NCI-H146 treated with DMSO at 0.1 percent for 48 hours (cell line): ENCODE data around the gene YWHAB.
A peak's percentile ranks its signal among the peaks of the same experiment; 100 is the strongest.
"Not testable (repeated sequence)": the region's sequence is repeated elsewhere in the genome, so short reads cannot be mapped to it uniquely, and the experiment has no call there.

Source experiments
- DNase-seq: peaks from one replicate; lab custom pipeline; 2025; ENCODE audit not compliant: unreplicated experiment; lab: John Stamatoyannopoulos, UW

Gene YWHAB

DNA sequence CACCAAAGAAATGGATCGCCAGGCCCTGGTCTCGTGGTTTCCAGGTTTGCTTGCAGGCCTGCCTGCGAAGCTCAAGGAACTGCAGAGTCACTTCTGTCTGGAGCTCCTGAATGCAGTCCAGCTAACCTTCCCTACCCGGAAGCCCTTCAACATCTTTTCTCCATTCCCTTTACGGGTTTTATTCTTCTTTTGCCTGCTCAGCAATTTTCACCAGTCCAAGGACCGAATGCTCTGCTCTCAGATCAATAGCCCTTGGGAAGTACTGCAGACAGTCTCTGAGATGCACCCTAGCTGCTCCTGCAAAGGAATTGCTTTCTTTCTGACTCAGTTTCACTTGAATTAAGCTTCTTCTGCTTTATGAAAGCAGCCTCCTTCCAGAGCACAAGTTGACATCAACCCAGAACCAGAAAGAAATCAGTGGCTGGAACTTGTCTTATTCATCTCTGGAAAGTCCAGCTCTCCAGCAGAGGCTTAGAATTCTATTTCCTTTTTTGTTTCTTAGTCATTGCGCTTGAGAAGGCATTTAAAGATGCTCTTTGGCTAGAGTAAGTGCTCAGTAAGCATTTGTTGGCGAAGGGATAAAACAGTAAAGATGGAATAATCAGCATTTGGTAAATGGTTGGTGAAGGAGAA is 18.7 kb upstream of the YWHAB start:
- DNase-seq, result no peak

DNA sequence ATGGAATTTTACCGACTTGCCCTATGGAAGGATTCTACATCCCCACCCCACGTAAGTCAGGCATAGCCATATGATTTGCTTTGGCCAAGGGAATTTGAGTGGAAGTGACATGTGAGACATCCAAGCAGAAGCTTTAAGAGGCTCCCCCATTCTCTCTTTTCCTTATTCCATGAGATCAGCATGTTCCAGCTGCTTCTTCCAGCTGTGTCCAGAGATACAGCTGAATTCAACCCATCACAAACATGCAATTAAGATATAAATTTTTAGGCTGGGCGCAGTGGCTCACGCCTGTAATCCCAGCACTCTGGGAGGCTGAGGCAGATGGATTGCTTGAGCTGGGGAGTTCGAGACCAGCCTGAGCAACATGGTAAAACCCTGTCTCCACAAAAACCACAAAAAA is 16.0 kb upstream of the YWHAB start:
- no peak for DNase-seq

DNA sequence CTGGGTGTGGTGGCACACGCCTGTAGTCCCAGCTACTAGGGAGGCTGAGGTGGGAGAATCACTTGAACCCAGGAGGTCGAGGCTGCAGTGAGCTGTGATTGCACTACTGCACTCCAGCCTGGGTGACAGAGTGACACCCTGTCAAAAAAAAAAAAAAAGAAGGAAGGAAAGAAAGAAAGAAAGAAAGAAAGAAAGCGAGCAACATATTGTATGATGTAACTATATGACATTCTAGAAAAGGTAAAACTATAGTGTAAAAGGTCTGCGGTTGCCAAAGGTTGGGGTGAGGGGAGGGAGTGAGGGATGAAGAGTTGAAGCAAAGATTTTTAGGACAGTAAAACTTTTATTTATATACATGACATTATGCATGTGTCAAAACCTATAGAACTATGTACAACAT is 3.1 kb upstream of the YWHAB start:
- not testable (repeated sequence) for DNase-seq

DNA sequence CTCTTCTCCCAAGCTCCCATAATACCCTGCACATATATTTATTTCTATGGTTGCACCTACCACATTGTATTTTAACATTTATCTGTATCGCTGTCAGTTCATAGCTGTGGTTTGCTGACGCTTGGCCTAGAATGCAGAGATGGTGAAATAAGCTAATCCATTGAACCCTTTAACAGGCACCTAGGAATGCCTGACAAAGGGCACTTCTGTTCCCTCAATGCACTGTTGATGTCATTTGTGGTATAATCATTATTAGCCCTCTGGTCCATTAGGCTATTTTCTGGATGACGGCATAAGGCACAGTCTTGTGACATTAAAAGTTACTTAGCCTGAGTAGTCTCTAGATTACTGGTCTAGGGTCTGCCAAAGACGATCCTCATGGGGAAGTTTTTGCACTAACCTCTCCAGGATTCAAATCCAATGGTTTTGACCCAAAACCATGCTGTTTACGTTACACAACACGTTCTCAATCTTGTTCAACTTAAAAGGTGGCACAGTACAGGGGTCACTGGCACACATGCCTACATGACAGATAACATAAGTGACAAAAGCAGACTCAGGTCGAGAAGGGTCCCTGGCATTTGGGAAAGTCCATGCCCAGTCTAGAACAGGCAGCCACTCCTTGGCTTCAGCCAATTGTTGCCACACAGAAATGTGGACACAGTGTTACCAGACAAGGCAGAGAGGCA is 2.1 kb upstream of the YWHAB start:
- no peak for DNase-seq

DNA sequence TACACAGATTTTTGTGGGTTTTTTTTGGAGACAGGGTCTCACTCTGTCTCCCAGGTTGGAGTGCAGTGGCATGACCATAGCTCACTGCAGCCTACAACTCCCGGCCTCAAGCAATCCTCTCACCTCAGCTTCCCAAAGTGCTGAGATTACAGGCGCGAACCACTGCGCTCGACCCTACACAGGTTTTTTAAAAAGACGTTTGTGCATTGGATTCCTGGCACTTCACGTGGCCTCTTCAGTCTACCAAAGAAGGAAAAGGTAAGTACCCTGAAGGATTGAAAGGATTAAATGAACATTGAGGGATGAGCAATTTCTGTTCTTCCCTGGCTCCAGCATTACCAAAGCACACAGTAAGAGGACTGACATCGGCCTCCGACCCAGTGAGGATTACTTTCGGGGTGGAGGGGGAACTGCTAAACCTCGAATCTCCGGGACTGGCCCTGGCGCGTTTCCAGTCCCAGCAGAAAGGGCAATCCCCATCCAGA is 556 bp upstream of the YWHAB start:
- no peak for DNase-seq

DNA sequence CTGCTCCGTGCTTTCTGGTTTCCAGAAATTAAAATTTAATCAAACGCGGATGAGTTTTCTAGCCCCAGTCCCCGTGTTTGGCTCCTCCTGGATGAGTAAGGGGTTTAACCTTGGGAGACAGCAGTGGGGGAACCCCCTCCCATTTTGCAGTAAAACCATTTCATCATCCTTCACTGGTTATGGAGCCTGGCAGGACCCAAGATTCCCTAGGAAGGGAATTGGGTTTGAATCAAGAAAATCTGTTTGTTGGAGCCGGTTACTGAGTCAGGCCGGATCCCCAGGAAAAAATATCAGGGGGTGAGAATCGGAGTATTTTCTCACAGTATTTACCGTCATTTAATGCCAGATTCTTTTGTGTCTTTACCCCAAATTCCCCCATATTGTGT is 754 bp downstream of the YWHAB start:
- DNase-seq, result no peak

DNA sequence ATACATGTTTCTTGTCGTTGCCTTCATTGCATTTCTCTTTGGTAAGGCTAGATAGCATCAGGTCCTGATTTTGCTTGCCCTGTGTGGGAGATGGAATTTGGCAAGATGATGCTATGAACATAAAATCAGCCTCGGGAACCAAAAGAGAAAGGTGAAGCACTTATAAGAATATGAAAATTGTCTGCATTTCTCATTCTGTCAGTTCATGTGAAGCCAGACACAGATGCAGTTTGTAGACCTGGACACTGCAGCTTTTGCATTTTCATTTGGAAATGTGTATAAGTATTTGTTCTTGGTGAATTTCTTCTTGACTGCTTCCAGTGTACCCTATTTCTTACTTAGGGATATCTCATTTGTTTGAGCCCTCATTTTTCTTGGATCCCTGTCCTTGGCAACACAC is 1.3 kb downstream of the YWHAB start:
- no peak for DNase-seq

DNA sequence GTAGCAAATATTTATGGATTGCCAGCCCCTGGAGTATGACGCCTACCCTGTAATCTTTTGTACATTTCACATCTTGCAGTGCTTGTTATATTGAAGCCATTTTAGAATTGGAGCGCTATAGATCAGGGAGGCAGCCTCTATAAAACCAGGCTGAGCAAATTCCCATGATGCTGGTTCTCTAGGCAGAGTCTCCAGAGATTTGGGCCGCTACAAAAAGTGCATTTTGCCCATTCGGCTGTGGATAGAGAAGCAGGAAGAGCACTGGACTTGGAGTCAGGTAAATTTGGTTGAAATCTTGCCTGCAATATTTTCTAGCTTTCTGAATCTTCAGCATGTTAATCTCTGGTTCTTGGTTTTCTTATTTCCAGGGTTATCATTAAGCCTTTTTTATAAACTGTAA is 2.0 kb downstream of the YWHAB start:
- DNase-seq, result no peak

DNA sequence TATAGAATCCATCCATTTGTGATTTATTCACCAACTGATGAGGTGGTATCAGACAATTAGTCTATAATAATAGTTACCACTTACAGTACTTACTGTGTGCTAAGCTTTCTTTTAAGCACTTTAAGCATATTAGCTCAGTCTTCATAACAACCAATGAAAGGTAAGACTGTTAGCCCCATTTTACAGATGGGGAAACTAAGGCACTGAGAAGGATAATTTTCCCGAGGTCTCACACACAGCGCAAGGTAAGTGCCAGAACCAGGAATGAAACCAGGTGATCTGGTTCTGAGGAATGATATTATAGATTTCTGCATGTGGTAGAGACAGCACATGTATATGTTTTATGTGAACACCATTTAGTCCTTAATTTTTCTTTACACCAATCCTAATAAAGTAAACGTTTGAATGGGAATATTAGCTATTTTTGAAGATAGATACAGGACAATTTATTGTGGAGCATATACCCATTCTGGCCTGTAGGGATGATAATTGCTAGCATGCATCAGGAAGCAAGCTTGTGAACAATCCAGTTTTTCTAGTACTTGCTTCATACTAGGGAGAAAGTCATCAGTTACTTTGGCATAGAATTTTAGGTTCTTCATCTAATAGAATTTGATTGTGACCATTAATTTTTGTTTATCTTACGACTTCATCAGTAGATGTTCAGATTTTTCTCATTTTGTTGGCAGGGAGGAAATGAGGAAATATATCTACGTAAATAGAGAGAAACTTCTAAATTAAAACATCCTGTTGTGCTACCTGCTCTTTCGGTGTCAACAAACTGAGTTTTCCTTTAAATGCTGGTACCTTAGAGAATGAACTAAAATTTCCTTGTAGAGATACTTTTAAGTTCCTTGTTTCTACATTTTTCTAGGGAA is 3.0 kb downstream of the YWHAB start:
- no peak for DNase-seq

DNA sequence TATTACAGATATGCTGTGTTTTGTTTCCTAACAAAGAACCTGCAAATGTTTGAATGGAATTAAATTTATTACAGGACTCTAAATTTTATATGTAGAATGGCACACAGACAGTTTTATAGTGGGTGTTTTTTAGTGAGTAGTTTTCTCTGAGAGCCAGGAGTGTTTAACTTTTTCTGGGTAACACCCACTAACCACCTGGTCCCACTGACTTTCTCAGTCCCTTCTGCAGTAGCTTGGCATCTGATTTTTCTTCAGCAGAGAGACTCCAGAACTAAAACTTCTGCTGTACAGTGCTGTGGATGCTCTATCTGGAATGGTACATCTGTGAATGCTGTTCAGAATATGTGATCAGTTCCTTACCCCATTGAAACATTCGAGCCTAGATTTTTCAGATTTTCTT is 6.3 kb downstream of the YWHAB start:
- DNase-seq, result no peak

DNA sequence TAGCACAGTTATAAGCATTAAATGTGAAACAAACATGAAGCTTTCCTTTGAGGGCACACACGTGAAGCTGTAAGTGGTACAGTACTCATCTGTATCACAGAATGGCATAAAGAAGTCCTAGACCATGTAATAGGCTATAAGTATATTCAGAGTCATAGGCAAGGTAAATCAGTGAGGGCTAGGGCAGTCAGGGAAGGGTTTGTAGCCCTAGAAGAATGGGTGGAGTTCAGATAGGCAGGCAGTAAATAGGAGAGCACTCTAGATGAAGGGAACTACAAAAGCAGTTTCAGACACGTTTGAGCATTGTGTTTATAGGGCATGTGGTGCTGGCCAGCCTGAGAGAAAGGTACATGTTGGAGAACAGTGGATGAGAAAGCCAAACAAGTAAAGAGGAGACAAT is 9.5 kb downstream of the YWHAB start:
- DNase-seq, result no peak

DNA sequence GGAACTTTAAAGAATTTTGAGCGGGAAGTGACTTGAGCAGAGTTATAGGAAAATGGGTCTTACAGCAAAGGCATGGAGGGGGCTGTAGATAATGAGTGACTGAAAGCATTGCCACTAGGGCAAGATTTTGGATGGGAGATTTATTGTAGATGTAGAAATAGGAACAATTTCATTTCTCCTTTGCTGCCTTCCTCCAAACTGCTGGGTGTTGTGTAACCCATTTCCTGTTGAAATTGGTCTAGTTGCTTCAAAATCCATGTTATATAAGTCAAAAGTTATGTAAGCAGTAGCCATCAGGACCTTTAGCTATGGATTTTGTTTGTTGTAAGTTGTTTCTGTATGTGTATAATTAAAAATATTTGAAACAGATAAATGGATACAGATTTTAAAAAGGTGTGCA is 11.1 kb downstream of the YWHAB start:
- no peak for DNase-seq

DNA sequence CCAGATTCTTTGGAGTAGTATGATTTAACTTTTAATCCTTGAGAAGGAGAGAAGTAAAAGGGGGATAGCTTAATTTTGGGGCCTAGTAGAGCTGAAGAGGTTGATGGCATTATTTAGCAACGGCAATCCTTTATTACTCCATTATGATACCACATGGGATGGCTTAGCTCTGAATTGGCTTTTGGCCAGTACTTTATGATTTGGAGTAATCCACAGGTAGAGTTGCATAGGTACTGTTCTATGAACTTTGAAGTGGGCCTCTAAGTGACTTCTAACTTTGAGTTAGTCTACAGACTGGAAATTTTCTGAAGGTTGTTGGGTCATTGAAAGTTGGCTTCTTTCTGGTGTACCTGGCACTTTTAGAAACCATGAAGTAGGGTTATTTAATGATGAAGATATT is 11.6 kb downstream of the YWHAB start:
- DNase-seq, result no peak

DNA sequence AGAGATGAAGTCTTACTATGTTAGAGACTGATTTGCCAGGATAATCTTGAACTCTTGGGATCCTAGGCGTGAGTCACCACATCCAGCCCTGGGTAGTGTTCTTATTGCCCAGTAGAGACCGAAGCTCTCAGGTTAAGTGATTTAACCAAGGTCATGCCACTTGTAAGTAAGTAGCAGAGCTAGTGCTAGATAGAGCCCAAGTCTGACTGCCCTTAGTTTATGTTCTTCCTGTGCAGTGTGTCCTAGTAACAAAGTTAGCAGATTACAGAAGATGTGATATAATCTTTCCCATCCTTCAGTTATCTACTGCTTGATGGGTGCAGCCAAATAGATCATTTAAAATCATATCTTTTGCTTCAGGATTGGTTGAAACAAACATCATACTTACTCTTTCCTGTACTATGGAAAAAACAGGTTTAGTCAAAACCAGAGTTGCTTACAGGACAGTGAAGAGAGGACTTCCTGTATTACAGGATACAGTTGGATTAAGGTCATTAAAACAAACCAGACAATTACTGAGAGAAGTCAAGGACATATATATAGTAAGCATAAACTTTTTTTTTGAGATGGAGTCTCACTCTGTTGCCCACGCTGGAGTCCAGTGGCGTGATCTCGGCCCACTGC is 14.8 kb downstream of the YWHAB start:
- no peak for DNase-seq

DNA sequence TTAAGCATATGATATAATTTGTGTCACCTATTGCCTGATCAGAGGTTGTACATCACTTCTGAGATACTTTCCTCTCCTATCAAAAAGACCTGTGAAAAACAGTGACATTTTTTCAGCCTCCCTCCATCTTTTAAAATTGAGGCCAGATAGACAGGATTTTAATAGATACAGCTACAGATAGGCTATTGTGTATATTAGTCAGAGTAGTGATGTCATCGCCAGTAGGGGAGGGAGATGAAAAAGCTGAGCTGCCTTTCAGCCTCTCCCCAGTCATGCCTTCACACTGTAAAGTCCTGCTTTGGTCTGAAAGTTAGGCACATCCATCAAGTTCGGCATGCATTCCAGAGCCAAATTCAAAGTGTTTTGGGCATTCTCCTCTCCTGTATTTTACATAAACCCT is 16.5 kb downstream of the YWHAB start:
- DNase-seq, result no peak

DNA sequence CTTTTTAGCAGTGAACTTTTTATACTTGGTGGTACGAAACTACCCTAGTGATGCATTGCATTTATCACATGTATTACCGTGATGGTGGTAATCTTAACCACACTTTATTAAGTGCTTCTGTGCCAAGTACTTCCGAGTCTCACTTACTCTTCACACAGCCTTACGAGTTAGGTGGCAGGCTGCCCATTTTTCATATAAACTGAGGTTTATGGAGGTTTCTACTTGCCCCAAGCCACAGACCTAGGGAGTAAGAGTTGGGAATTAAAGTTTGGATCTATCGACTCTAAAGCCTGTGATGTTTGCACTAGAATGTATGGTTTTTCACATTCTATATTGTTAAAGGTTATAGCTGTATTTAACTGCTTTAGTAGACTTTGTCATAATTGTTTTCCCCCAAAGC is 18.9 kb downstream of the YWHAB start:
- DNase-seq, result no peak

DNA sequence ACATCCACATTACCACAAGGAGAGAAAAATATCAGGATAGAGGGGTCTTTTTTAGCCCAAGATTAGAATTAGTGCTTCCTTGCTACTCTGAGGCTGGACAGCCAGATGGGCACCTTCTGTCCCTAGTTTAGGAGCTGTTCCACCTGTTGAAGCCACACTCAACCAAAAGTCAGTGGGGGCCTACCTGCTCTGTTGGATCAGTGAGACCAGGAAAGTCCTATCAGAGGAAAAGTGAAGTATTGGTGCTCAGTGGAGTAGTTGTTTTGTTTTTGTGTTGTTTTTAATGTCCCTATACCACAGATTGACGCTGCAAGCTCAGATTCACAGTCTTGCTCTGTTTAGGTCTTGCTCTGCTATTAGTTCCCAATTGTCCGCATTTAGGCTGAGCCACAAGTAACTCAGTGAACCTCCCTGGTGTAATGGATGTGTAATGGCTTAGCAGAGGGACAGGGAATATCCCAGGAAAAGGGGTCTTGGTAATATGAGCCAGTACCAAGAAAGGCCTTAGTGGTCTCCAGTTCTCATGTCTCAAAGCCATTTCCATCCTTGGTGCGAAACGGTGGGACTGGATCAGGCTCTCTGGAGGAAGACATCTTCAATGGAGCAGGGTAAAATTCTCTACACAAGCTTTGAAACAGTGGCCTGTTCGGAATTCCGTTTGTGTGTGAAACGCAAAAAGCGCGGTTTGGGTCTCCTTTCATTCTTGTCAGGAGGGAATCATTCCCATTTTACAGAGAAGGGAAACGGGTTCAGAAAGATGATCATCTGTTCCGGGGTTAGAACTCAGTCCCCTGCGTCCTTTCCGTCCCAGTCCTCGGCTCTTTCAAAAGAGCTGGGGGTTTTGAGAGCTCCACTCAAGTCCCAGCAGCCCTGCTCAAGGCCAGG is 23.7 kb downstream of the YWHAB start:
- no peak for DNase-seq

DNA sequence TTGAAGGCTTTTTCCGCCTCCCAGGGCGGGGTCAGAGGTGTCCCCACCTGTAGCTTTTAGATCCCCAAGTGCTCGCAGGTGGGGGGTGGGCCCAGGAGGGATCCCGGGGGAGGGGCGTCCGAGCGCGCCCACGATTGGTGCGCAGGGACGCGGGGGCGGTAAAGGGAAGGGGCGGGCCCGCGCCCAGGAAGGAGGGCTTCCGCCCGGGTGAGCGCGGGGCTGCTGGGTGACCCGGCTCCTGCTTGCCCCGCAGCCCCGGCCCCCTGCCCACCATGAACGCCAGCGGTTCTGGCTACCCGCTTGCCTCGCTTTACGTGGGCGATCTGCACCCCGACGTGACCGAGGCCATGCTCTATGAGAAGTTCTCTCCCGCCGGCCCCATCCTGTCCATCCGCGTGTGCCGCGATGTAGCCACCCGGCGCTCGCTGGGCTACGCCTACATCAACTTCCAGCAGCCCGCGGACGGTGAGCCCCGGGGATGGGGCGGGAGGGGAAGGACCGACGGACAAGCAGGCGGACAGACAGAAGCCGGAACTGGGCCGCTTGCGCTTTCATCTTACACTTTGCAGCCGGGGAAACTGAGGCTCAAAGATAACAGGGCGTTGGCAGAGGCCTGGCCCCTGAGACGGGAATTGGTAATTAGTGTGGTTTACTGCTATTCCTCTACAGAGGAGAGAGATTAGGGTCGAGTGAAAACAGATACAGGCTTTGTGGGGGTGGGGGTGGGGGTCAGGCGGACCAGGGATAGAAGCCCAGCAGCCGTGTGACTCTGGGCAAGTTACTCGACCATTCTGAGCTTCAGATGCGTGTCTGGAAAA is 24.6 kb downstream of the YWHAB start, which contains the start of gene PABPC1L:
Gene PABPC1L, plus strand, starts transcription at position 189 of the 818 bp plus-strand sequence. Its CDS starts 84 bp downstream, at position 273.
- peak; percentile 75 for DNase-seq

DNA sequence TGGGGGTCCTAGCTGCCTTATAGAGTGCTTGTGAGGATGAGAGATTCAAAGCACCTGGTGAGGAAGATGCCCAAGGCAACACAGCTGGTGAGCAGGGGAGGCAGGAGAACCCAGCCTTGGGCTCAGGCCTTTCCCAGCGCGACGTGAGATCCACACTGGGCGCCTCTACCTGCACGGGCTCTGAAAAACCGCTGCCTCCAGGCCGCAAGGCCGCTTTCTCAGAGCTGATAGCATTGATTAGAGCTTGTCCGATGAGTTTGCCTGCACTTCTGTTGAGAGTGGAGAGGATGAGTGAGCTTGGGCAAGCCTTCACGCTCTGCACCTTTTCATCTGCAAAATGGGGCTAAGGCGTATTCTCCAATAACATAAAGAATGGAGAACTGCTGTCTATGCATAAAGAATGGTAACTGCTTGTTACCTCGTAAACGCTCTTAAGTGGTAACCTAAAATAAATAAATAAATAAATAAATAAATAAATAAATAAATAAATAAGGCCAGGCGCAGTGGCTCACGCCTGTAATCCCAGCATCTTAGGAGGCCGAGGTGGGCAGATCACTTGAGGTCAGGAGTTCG is 25.3 kb downstream of the YWHAB start:
- DNase-seq, result peak; percentile 15
